ENCODE results near the gene UFSP2.

Gene UFSP2

DNA sequence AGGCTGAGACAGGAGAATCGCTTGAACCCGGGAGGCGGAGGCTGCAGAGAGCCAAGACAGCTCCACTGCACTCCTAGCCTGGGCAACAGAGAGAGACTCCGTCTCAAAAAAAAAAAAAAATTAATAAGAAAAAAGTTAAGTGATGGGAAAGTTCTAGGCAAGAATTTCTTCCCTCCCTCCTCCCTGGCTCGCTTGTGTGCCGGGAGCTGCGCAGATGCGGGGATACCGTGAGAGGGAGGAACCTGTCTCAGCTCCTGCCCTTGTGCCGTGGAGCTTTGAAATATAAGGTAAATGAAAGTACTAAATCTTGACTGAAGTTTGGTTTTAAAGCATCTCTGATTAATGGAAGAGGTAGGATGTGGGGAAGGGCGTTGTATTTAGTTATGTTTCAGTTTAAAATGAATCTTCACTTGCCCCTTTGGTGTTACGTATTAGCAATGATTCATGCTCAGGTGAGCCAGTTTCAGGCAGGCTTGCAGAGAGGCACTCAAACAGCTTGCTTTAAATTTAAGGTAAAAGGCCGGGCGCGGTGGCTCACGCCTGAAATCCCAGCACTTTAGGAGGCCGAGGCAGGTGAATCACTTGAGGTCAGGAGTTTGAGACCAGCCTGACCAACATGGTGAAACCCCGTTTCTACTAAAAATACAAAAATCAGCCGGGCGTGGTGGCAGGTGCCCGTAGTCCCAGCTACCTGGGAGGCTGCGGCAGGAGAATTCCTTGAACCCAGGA lies 1.4 kb upstream of the UFSP2 start:
- DNase-seq = no peak

DNA sequence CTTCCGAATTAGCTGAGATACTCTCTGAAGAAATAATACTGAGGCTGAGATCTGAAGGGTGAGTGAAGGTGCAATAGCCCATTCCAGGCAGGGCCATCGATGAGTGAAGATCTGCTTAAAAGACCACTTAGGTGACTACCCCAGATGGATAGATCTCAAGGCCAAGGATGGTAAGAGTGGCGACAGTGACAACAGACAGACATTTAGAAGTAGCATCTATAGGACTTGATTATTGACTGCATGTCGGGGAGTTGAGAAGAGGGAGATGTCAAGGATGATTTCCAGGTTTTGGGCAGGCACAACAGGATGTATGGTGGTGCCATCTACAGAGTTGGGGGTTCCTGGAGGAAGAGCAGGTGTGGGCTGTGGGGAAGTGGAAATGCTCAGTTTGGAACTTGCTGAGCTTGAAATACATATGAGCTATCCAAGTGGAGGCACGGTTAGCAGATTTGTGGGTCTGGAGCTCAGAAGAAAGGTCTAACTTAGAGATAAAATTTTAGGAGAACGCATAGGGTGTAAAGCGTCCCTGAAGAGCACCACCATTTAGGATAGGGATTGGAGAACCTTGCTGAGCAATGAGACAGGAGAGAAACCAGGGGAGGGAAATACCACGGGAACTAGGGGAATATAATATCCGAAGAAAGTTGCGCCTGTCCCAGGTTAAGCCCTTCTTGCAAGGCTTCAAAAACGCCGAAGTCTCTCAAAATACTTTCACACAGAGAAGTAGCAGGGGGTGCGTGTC lies 688 bp downstream of the UFSP2 start:
- no peak for DNase-seq

DNA sequence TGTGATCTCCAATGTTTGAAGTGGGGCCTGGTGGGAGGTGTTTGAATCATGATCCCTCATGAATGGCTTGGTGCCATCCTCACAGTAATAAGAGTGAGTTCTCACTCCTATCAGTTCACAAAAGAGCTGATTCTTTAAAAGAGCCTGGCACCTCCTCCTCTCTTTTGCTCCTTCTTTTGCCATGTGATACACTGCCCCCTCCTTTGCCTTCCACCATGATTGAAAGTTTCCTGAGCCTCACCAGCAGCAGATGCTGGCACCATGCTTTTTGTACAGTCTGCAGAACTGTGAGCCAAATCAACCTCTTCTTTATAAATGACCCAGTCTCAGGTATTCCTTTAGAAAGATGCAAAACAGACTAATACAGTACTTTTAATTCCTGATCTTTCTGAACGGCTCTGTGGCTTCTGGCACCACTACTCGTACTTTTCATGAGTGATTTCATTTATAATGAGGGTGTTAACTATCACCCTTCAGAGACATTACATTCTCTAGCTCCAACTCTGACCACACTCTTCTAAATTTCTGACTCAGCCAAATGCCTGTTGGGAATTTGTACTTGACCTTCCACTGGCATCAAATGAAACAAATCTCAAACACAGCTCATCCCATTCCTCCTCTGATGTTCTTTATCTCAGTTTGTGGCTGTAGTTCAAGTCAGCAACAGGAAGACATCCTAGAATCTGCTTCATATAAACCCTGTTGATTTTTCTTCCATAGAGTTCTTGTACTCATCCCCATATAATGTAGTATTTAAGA lies 4.2 kb downstream of the UFSP2 start:
- DNase-seq = peak; percentile 25

DNA sequence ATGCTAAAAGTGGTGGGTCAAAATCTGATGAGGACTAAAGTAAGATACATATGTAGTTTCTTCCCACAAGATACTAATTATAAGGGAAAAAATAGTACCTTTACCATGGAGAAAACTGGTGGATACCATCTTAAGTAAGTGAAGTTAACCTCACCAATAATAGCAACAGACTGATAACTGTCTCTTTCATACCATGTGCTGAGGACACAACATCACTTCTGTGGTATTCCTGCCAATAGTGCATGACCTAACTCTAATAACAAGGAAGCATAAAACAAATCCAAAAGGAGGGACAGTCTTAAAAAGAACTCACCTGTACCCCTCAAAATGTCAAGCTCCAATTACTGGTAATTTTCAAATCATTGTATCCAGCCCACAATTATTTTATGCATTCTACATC lies 8.8 kb downstream of the UFSP2 start:
- no peak for DNase-seq

DNA sequence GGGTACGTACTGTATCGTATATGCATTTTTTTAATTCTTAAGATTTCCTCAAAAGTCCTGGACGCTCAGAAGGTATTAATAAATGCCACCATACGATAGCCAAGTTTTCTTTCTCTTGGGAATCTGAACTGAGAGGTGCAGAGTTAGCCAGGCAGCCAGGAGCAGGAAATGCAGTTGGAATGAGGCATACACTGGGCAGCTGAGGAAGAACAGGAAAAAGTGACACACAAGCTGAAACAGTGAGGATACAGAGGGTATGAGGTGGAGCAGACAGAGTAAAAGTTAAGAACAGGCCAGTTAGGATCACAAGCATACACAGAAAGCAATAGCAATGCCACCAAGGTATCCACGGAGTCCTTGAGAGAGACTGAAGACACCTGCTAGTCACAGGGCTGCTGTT lies 13.4 kb downstream of the UFSP2 start:
- no peak for DNase-seq

DNA sequence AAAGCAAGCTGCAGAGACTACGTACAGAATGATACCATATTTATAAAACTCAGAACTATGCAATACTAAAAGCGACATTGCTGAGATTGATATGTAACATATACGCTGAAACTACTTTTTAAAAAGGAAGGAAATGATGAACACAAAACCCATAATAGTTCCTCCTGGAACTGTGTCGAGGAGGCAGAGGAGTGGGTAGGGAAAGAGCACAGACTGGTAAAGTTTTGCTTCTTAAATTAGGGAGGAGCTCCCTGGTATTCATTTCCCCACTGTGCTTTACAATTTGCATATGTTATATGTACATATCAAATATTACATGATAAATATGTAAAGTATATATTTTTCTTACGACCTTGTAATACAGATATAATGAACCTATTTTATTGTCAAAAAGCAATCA lies 13.9 kb downstream of the UFSP2 start:
- no peak for DNase-seq

DNA sequence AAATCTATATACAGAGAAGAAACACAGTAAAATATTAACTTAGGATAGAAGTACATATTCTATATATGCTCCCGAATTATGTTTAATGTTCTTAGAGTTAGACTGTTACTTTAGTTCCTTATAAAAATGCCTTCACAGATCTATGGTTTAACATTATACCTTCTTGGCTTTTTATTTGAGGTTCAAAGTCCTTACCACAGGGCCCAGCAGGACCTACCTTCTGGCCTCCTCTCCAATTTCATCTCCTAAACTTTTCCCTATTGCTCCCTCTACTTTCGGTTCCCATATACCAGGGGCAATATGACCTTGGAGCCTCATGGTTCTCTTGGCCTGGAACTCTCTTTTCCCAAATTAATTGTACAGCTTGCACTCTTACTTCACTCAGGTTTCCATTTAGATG lies 17.3 kb downstream of the UFSP2 start:
- DNase-seq = no peak

DNA sequence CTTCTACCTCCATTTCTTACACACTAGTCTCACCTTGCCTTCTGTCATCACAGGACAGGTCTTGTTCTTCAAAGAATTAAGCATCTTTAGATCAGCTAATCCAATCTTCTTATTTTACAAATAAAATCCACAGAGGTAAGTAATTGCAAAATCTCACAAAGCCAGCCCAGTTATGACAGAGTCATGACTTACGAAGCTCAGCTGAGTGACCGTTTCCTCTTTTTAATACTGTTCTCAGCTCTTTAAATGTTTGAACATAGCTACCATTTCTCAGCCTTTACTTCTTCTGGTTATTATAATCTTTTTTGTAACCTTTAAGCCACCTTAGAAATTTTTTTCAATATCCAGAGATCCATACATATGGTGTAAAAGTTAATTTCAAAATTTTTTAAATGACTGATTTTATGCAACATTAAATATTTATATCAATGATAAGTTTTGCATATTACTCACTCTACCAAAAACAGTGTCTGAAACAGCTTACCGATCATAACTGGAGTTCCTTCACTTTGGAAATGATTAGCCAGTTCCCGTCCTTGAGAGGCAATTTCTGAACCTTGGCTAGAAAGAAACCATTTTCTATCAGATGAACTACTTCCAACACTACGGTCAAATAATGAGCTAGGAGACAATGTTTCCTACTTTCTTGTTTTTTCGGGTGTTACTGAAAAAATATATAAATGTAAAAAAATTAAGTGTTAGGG lies 20.3 kb downstream of the UFSP2 start:
- DNase-seq = no peak

DNA sequence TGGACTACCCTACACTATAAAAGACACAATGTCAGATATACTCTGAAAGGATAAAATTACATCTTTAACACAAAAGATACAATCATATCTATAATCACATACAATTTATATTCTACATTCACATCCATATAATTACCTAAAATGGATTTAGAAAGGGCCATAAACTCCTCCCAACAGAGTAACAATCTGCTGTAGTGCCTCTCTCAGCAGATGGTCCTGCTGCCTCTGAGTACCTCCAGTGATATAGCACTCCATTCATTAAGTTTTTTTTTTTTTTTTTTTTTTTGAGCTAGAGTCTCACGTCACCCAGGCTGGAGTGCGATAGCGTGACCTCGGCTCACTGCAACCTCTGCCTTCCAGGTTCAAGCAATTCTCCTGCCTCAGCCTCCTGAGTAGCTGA lies 21.7 kb downstream of the UFSP2 start:
- DNase-seq = no peak

DNA sequence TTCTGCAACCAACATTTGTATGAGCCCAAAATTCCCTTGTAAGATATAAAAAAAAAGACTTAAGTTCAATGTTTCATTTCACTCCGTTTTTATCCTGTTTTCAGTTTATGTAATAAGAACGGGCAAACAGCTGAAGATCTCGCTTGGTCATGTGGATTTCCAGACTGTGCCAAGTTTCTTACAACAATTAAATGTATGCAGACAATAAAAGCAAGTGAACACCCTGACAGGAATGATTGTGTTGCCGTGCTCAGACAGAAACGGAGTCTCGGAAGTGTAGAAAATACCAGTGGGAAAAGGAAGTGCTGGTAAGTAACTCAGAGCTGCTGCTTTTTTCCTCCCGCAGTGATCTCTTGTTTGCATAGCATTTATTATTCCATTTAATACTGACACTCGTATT lies 26.3 kb downstream of the UFSP2 start:
- no peak for DNase-seq

DNA sequence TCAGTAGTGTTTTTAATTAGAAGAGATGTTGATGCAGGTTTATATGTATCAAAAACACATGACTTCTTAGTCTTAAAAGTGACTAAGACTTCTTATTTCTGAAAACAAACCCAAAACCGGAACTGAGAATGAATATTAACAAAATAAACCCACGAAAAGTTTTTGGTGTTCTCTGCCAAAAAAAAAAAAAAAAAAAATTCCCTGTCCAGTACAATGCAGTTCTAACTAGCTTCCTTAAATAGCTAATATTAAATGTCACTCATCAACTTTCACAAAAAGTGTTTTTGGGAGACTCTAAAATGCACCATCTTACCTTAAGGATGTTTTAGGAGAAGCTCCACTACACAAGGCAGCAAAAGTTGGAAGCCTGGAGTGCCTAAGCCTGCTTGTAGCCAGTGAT lies 27.1 kb downstream of the UFSP2 start:
- DNase-seq = no peak

DNA sequence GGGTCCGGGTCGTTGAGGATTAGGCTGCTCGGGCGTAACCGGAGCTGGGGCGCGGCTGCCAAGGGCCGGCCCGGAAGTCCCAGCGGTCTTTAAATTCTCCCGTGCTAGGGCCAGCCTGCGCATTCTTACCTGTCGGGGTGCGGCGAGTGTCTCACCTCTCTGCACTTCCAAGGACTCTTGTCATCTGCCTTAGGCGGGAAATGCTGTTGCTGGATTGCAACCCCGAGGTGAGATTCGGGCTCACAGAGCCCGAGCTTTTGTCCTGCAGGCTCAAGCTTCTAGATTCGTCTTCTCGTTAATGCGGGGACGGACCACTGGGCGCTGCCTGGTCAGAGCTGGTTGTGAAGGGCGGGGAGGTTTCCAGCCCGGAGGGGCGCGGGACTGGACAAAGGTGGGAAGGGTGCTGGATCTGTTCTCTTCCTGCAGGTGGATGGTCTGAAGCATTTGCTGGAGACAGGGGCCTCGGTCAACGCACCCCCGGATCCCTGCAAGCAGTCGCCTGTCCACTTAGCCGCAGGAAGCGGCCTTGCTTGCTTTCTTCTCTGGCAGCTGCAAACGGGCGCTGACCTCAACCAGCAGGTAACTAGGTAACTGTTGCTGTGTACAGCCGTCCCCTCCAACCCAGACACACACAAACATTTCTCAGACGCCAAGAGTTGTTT lies 28.9 kb downstream of the UFSP2 start, which contains the start of gene ANKRD37:
ANKRD37 (plus strand) TSS at position 118 of the 662 bp plus-strand sequence; CDS start at position 201, 83 bp downstream.
- peak; percentile 6 for DNase-seq

DNA sequence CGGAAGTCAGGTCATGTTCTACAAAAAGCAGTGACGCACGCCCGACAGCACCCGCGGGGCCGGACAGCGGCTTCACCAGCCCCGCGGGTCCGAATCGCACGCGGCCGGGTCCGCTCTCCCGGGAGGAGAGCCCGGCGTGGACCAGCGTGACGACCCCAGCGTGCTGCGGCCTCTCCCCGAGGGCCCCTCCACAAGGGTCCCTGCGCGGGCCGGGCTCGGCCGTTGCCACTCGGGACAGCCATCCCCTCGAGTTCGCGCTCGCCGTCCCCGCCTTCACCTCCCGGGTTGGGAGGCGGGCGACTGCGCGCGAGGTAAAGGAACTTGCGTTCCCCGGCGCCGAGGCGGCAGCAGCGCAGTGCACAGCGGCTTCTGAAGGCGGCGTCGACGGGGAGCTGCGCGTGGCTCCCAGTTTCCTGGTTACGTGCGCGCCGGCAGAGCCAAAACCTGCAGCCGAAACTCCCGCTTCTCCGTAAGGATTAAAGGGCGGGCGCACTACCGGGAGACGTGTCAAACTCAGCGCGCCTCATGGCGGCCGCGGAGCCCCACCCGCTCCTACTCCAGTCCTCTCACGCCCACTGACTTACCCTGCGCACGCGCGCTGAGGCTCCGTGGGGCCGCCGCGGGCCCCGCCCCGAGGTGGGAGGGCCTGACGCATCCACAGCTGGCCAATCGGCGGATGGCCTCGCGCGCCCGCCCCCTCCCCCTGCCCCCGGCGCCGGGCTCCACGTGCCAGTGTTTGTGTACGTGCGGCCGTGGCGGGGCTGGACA lies 29.6 kb downstream of the UFSP2 start:
- DNase-seq = peak; percentile 72

DNA sequence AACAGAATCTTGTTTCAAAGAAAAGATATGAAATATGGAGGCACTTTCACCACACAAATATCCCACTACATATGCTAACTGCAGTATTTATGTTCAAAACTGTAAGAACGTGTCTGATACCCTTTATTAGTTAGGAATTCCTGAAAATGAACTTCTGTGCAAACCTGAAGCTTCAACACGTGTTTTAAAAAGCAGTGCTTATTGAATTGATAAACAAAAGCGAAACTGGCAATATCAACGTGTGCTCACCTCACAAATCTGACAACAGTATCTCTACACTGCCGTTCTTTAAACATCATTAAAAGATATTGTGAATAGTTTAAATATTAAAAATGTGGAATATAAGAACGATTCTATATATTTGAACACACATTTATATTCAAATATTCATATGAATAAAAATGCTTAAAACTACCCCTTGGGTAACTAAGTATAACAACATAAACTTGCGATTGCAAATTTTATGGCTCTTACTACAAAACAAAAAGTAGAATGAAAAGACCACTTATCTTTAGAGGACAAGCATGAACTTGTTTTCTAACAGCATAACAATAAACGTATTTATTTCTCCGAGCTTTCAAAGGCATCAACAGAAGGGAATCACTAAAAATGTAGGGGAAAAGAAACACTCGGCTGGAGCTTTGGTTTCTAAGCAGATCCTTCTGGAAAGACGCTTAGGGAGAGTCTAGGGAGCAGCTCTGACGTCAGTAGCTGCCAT lies 30.4 kb downstream of the UFSP2 start, which contains the start of gene LRP2BP:
LRP2BP (minus strand) TSS at position 687 of the 718 bp plus-strand sequence. CDS start 17,738 bp downstream, outside the sequence.
- peak; percentile 39 for DNase-seq

DNA sequence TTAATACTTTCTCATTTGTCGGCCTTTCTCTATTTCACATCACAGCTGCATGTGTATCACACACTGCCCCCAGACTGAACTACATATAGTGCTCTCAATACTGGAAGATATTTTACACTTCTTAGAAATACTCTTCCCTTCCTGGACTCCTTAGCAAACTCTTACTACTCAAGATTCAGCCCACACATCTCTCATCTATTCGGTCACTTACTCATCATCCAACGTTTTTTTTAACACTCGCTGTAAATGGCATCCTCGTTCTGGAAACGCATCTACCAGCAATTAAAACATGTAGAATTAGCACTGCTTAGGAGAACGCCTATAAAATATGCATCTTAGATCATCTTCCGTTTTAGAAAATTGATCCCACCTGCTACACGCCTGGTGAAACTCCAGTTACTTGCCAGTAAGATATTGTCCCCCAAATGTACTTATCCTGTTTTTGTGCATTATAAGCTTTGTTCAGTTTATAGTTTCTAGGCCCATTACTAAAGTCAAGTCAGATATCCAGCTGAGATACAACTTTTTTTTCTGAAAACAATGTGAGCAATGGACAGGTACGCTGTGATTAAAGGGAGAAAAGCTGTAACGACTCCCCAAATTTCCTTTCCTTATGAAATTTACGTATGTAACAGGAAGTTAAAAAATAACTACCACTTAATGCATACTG lies 31.1 kb downstream of the UFSP2 start:
- no peak for DNase-seq

DNA sequence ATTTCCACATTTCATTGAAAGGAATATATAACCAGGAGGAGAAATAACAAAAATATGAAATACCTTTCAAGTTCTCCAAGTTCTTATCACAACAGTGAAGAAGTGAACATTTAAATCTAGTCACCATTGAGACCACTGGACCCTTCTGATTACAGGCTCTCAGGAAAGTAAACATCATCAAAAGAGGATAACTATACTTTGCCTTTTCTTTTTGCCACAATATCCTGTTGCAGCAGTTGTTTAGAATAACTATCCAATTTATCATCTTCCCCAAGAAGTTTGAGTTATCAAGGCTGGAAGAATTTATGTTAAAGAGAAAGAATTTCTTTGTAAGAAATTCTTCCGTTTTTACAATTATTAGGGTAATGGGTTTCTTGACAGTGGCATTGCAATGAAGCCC lies 33.6 kb downstream of the UFSP2 start:
- no peak for DNase-seq

DNA sequence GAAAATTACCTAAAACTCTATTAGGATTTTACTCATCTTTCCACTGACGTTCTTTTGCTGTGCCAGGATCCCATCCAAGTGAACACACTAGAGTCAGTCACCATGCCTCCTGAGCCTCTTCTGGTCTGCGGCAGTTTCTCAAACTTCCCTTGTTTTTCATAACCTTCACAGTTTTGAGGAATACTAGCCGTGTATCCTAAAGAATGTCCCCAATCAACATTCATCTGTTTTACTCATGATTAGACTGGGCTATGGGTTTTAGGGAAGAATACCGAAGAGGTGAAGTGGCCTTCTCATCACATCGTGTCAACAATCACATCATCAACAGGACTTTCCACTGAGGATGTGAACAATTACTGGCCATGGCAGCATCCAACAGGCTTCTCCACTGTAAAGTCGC lies 34.8 kb downstream of the UFSP2 start:
- no peak for DNase-seq

DNA sequence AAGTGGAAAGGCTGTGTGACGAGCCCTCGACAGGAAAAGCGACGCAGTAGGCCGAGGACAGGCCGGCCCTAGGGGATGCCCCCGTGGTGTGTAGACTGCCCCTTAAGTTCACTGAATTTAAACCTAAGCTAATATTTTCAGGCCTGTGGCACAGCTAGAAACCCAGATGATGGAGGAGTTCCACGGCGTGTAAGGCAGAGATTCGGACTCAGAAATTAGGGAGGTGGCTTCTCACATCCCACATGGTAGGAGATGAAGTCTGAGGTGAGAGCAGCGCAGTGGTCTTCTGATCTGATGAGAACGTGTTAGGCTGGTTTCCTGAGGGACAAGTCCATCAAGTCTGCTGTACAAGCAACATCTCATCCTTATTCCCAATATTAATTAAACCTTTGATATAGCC lies 37.8 kb downstream of the UFSP2 start:
- DNase-seq = no peak

DNA sequence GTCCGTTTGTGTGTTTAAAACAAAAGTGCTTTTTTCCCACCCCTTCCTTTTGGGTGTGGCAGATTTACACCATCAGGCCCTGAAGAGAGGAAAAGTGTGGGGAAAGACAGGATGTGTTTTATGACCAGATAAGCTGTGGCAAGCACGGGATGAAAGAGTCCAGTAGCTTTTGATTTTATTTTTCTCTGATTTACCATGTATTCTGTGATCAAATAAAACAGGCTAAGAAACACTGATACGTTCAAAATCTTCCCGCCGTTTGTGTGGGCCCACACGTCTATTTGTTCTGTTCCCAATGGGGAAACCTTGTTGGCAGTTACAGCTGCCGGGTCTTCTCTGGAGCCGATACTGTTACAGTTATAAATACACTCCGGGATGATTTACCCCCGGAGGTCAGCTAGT lies 40.8 kb downstream of the UFSP2 start:
- DNase-seq = no peak

DNA sequence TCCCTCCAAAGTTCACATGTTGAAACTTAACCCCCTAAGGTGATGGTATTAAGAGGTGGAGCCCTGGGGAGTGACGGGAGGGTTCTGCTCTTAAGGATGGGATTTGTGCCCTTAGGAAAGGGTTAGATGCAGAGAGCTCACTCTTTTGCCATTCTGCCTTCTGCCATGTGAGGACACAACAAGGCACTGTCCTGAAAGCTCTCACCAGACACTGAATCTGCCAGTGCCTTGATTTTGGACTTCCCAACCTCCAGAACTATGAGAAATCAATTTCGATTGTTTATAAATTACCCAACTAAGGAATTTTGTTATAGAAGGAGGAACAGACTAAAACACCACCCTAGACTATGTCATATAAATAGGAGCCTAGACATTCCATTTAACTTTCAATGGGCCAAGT lies 41.7 kb downstream of the UFSP2 start:
- DNase-seq = no peak

Data from DMS79 treated with DMSO at 0.1 percent for 48 hours (cell line).